ENCODE results near the gene CCT4.
"Not testable (repeated sequence)": the region's sequence is repeated elsewhere in the genome, so short reads cannot be mapped to it uniquely, and the experiment has no call there.

Gene CCT4

DNA sequence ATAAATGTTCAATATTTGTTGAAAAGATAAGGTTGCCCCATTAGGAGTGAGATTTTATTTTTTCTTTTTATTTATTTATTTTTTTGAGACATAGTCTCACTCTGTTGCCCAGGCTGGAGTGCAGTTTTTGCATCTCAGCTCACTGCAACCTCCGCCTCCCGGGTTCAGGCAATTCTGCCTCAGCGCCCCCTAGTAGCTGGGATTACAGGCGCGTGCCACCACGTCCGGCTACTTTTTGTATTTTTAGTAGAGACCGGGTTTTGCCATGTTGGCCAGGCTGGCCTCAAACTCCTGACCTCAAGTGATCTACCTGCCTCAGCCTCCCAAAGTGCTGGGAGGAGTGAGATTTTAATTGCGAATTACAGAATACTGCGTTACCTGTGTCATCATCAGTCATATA is 37.2 kb downstream of the CCT4 start:
- H3K9ac ChIP-seq (ENCODE audit: low read length); H3K27ac ChIP-seq (ENCODE audit: low read depth, low read length); H3K36me3 ChIP-seq (ENCODE audit: control insufficient read depth, insufficient read depth, low read length); H3K9me3 ChIP-seq (ENCODE audit: control insufficient read depth, insufficient read depth, low read depth, low read length); H3K4me3 ChIP-seq (ENCODE audit: low read depth, low read length); H3K27me3 ChIP-seq (ENCODE audit: control insufficient read depth, insufficient read depth, low read length); H3K4me1 ChIP-seq (ENCODE audit: control insufficient read depth, insufficient read depth, low read length): not testable (repeated sequence)

DNA sequence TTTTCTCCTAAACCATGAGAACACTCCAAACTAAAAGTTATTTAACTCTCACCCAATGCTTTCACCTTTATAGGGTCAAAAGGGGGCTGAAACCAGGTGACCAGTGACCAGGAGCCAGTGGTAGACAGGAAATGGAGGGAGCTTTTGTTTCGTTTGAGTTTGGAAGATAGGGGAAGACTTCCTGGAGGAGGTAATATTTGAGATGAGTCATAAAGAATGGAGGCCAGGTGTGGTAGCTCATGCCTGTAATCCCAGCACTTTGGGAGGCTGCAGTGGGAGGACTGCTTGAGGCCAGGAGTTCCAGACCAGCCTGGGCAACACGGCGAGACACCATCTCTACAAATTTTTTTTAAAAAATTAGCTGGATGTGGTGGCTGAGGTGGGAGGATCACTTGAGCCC is 43.1 kb downstream of the CCT4 start:
- Histone ChIP-seq H3K4me3 (ENCODE audit: low read depth, low read length) (no peak overlapping the region), H3K27ac (ENCODE audit: low read depth, low read length) (no peak overlapping the region), H3K9ac (ENCODE audit: low read length) (no peak overlapping the region), H3K4me1 (ENCODE audit: control insufficient read depth, insufficient read depth, low read length) (no peaks in the 10 kb centered on the region), H3K9me3 (ENCODE audit: control insufficient read depth, insufficient read depth, low read depth, low read length) (no peaks in the 10 kb centered on the region), H3K27me3 (ENCODE audit: control insufficient read depth, insufficient read depth, low read length) (no peaks in the 10 kb centered on the region), H3K36me3 (ENCODE audit: control insufficient read depth, insufficient read depth, low read length) (peaks cover 8% of the 10 kb centered on the region)

DNA sequence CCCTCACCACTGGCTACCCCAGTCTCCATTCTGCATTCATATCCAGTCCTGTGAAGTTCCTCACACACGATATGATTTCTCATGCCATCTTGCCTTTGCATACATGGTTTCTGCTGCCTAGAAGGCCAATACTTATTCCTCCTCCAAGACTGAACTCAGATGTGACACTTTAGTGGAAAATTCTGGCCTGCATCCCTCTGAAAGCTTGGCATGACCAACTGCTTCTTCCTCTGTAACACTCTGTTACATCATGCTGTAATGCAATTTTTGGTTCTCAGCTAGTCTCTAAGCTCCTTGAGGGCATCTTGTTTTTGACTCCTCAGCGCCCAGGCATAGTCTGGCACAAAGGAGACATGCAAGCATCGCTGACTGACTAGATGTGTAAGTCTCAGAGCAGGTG is 47.2 kb downstream of the CCT4 start:
- Histone ChIP-seq H3K27me3 (ENCODE audit: control insufficient read depth, insufficient read depth, low read length) (no peaks in the 10 kb centered on the region), H3K9ac (ENCODE audit: low read length) (no peak overlapping the region), H3K4me3 (ENCODE audit: low read depth, low read length) (no peak overlapping the region), H3K4me1 (ENCODE audit: control insufficient read depth, insufficient read depth, low read length) (no peaks in the 10 kb centered on the region), H3K36me3 (ENCODE audit: control insufficient read depth, insufficient read depth, low read length) (peaks cover 8% of the 10 kb centered on the region), H3K27ac (ENCODE audit: low read depth, low read length) (no peak overlapping the region), H3K9me3 (ENCODE audit: control insufficient read depth, insufficient read depth, low read depth, low read length) (no peaks in the 10 kb centered on the region)

DNA sequence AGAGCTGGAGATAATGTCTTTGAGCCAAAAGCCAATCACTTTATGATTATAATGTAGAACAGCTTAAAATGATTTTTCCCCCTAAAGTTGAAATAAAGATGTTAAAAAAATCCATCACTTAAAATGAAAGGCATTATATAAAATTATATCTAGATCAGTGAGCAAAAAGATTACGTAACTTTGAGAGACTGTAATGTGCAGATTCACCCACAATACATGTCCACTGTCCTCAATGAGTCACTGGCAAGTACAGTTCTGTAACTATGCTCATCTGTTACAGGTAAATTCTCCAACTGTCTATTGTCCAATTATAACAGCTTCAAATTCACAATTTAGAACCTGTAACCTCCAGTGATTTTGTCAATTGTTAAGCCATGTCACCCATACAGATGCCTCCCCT is 53.6 kb downstream of the CCT4 start:
- no peaks in the 10 kb centered on the region for H3K4me1 ChIP-seq (ENCODE audit: control insufficient read depth, insufficient read depth, low read length)
- no peak overlapping the region for H3K27ac ChIP-seq (ENCODE audit: low read depth, low read length)
- no peak overlapping the region for H3K9ac ChIP-seq (ENCODE audit: low read length)
- no peaks in the 10 kb centered on the region for H3K9me3 ChIP-seq (ENCODE audit: control insufficient read depth, insufficient read depth, low read depth, low read length)
- H3K27me3 ChIP-seq (ENCODE audit: control insufficient read depth, insufficient read depth, low read length) = no peaks in the 10 kb centered on the region
- H3K36me3 ChIP-seq (ENCODE audit: control insufficient read depth, insufficient read depth, low read length) = peaks cover 7% of the 10 kb centered on the region
- no peak overlapping the region for H3K4me3 ChIP-seq (ENCODE audit: low read depth, low read length)

DNA sequence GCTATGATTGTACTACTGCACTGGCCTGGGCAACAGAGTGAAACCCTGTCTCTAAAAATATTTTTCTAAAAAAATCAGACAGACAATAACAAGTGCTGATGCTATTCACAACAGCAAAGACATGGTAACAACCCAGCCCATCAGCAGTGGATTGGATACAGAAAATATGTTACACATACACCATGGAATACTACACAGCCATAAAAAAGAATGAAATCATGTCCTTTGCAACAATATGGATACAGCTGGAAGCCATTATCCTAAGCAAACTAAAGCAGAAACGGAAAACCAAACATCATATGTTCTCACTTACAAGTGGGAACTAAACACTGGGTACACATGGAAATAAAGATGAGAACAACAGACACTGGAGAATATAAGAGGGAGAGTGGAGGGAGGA is 54.5 kb downstream of the CCT4 start:
- Histone ChIP-seq H3K27ac (ENCODE audit: low read depth, low read length) (no peak overlapping the region), H3K9ac (ENCODE audit: low read length) (no peak overlapping the region), H3K36me3 (ENCODE audit: control insufficient read depth, insufficient read depth, low read length) (peaks cover 7% of the 10 kb centered on the region), H3K27me3 (ENCODE audit: control insufficient read depth, insufficient read depth, low read length) (no peaks in the 10 kb centered on the region), H3K4me3 (ENCODE audit: low read depth, low read length) (no peak overlapping the region), H3K4me1 (ENCODE audit: control insufficient read depth, insufficient read depth, low read length) (no peaks in the 10 kb centered on the region), H3K9me3 (ENCODE audit: control insufficient read depth, insufficient read depth, low read depth, low read length) (no peaks in the 10 kb centered on the region)

DNA sequence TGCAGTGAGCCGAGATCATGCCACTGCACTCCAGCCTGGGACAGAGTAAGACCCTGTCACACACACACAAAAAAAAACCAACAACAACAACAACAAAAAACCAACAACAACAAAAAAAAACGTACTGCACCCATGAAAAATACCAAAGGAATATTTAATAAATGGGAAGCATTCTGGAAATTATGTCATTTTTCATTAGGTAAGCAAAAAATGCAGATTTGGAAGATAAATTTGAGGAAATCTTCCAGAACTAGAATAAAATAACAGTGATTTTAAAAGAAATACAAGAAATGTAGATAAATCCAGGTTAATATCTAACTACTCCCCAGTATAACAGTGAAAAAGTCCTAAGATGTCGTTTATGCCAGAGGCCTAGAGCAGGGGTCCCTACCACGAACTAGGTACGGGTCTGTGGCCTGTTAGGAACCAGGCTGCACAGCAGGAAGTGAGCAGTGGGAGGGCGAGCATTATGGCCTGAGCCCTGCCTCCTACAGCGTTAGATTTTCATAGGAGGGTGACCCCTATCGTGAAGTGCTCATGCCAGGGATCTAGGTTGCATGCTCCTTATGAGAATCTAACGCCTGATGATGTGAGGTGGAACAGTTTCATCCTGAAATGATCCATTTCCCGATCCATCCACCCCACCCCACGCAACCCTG is 56.1 kb downstream of the CCT4 start:
- Histone ChIP-seq H3K36me3 (ENCODE audit: control insufficient read depth, insufficient read depth, low read length) (peaks cover 7% of the 10 kb centered on the region), H3K4me1 (ENCODE audit: control insufficient read depth, insufficient read depth, low read length) (no peaks in the 10 kb centered on the region), H3K4me3 (ENCODE audit: low read depth, low read length) (no peak overlapping the region), H3K9me3 (ENCODE audit: control insufficient read depth, insufficient read depth, low read depth, low read length) (no peaks in the 10 kb centered on the region), H3K27me3 (ENCODE audit: control insufficient read depth, insufficient read depth, low read length) (no peaks in the 10 kb centered on the region), H3K27ac (ENCODE audit: low read depth, low read length) (no peak overlapping the region), H3K9ac (ENCODE audit: low read length) (no peak overlapping the region)

DNA sequence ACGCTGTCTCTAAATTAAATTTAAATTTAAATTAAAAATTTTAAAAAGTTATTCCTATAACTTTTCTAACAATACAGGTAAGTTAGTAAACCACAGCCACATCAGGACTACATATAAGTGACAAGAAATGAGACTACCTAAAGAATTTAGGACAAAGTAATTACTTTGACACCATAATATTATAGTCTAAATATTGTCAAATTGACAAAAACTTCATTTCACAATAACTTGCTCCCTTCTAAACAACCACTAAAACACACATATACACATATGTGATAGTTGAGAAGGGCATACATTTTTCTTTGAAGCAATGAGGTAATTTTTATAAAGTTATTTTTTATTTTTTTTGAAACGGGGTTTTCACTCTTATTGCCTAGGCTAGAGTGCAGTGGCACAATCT is 66.2 kb downstream of the CCT4 start:
- no peaks in the 10 kb centered on the region for H3K27me3 ChIP-seq (ENCODE audit: control insufficient read depth, insufficient read depth, low read length)
- H3K36me3 ChIP-seq (ENCODE audit: control insufficient read depth, insufficient read depth, low read length) = no peaks in the 10 kb centered on the region
- H3K4me1 ChIP-seq (ENCODE audit: control insufficient read depth, insufficient read depth, low read length) = no peaks in the 10 kb centered on the region

More for the DNA sequence above, 66.2 kb downstream of the CCT4 start:
- no peak overlapping the region for H3K27ac ChIP-seq (ENCODE audit: low read depth, low read length)
- H3K9ac ChIP-seq (ENCODE audit: low read length) = no peak overlapping the region
- no peak overlapping the region for H3K4me3 ChIP-seq (ENCODE audit: low read depth, low read length)
- no peaks in the 10 kb centered on the region for H3K9me3 ChIP-seq (ENCODE audit: control insufficient read depth, insufficient read depth, low read depth, low read length)
